Measurements from ENCODE around the gene LMBR1.

The LMBR1 gene

DNA sequence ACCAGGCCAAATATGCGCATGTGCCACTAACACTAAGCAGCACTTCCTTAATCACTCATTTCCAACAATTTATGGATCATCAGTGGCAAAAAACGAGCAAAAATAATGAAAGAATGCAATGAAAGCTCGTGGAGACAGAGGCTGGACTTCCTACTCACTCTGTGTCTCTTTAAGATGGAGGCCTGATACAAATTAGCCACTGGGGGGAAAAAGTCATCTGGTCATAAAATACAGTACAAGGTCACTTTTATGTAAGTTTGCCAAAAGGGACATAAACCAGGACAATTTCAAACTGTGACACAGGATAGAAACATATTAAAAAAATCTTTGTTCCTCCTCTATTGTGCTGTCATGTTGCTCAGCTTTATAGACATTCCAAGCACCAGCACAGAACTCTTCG lies 101.7 kb downstream of the LMBR1 start:
- no peak for DNase-seq

DNA sequence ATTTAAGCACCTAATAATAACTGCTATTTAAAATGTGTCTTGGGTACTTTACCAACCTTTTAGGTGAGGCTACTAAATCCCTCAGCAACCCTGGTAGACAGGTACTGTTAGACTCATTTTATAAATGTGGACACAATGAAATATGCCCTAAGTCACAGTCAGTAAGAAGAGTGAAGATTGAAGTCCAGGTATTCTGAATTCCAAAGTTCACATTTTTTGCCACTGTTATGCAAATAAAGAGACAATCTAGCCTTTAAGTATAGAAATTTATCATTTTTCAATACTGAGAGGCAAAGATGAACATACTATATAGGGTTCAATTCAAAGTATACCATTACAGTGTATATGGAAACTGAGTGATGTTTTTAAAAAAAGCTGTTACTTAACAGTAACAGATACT lies 102.7 kb downstream of the LMBR1 start:
- no peak for DNase-seq

DNA sequence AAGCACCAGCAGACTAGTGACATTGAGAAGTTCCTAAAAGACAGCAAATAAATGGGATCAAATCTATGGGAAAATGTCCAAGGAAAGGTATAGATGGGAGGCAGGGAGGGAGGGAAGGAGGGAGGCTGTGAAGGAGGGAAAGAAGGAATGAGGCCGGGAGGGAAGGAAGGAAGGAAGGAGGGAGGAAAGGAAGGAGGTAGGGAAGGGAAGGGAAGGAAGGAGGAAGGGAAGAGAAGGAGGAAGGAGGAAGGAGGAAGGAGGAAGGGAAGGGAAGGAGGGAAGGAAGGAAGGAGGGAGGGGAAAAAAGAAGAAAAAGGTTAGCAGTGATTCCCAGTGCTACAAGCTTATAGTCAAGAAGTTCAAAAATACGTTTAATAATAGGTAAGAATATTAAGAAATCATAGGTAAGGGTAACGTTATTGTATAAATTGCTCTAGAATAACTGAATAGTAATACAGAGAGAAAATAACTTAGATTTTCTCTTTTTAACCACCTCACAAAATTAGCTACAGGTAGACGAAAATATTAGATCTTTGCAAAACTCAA lies 106.9 kb downstream of the LMBR1 start:
- no peak for DNase-seq

DNA sequence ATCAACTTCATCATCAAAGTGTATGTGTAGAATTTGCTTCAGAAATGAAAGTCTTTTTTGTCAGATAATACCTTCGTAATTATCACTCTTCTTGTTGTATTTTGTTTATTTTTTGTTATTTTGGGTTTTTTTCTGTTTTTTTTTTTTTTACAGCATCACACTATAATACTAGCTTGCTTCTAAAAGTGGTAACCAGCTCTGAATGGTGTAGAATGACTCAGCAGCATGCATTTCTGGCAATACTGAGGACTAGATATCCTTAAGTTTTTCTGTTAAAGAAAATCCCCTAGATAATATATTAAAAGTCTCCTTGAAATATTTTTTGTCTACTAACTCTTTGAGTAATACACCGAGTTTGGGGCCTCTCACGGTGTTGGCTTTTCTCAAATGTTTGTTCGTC lies 109.1 kb downstream of the LMBR1 start:
- no peak for DNase-seq

DNA sequence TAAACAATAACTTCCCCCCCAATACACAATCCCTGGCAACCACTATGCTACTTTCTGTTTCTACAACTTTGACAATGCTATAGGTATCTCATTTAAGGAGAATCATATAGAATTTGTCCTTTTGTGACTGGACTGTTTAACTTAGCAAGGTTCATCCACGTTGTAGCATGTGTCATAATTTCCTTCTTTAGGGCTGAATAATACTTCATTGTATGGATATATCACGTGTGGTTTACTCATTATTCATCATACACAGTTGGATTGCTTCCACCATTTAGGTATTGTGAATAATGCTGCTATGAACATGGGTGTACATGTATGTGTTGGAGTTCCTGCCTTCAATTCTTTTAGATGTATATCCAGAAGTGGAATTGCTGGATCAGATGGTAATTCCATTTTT lies 111.0 kb downstream of the LMBR1 start:
- no peak for DNase-seq

DNA sequence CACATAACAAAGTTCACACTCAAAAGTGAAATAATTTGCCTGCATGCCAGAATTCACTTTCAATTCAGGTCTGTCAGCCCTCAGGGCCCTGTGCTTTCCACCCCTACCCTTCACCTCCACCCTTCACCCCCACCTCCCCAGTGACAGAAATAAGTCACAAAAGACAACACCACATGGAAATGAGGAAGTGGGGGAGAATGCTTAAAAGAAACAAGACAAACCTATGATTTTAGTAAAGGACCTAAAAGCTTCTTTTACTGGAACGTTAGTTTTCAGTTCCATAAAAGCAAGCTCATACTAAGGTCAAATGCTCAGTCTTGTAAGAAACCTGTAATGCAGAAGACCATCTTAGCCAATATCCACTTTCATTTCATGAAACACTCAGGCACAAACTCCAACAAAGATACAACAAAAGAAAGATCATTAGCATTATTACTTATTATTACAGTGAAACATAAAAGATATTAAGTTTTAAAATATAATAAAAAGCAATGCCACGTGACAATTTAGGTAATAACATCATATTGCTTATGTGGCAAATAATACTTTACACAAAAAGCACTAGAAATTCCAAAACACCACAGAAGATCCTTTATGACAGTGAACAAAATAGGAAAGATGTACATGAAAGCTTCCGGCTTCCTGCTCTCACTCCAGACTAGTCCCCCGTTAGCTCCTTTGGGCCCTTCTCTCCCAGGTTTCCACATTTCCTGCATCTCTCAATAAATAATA lies 112.1 kb downstream of the LMBR1 start:
- DNase-seq: peak in 1 of 2 donors; percentile 11

DNA sequence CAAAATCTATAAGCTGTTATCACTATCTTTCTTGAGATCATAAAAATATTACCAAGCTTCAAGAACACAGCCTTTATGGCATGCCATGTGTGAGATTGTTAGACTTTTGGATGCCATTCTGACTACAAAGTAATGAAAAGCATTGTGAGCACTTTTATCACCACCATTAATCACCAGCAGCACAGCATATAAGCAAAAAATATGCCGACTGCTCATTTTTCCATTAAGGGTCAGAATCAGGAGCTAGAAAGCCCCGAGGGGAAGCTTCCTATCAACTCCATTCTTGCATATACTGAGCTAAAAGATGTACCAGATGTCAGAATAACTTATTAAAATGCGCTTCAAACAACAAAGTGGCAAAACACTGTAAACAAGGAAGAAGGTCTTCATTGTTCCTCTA lies 114.3 kb downstream of the LMBR1 start:
- DNase-seq: no peak

DNA sequence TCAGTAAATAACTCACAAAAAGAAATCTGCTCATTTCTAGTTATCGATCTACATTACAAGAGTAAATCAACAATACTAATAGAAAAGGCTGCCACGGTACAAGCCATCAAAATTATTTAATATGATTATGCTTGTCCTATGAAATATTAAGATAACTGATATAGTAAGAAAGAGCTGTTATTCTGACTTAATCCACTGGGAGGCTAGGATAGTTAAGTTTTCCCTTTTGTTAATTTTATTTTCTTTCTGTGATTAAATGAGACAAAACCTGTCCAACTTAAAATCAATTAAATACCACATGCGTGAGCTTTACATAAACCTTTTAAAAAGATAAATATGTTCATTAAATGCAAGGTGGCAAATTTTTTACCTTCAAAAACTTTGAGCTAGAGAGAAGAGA lies 114.8 kb downstream of the LMBR1 start:
- no peak for DNase-seq

DNA sequence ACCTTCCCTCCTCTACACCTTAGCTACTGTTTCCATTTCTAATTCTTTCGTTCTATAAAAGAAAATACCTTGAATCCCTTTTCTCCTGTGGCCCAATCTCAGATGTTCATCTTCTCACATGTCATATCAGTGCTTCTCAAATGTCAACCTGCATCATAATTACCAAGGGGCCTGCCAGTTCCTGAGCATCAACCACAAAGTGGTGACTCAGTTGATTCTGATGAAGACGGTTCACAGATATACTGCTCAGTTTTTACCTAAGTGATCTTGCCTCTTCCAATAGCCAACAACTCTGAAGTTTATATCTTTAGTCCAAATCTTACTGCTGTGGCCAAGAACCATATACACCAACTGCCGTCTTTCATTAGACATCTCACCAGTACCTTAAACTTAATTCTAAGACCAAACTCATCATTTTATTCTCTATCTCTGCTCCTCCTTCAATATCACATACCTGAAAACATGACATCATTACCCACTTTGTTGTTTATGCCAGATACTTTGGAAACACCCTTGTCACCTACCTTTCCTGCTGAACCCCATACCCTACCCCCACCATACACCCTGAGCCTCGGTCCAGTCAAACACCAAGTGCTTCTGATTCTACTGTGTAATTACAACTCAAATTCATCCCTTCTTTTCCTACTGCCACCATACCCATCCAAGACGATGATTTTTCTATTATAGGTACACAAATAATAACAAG lies 115.5 kb downstream of the LMBR1 start:
- no peak for DNase-seq

DNA sequence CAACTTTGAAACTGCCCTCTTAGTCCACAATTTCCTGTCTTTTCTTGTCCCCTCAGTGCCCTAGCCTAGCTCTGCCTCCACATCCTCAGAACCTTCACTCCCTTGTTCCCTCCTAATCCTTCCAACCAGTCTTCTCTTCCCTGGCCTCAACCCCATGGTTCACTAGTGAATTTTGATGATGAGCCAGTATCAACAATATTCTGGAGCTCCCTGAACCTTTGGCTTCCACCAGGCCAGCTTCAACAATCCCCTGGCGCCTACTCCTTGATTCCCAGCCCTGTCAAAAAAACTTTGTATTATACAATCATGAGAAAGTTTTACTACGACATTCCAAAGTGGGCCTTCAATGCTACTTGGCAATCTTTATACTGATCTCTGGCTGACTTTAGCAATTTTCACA lies 116.5 kb downstream of the LMBR1 start:
- DNase-seq: no peak

DNA sequence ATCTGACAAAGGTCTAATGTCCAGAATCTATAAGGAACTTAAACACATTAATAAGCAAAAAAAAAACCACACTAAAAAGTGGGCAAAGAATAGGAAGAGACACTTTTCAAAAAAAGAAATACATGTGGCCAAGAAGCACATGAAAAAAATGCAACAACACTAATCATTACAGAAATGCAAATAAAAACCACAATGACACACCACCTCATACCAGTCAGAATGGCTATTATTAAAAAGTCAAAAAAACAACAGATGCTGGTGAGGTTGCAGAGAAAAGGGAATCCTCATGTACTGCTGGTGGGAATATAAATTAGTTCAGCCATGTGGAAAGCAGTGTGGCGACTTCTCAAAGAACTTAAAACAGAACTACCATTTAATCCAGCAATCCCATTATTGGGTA lies 119.0 kb downstream of the LMBR1 start:
- DNase-seq: no peak

DNA sequence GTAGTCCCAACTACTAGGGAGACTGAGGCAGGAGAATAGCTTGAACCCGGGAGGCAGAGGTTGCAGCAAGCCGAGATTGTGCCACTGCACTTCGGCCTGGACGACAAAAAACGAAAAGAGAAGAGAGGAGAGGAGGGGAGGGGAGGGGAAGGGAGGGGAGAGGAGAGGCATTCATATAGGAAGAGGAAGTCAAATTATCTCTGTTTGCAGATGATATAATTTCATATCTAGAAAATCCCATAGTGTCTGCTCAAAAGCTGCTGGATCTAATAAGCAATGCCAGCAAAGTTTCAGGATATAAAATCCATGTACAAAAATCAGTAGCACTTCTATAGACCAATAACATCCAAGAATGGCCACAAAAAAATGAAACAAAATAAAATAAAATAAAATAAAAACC lies 120.3 kb downstream of the LMBR1 start:
- no peak for DNase-seq

DNA sequence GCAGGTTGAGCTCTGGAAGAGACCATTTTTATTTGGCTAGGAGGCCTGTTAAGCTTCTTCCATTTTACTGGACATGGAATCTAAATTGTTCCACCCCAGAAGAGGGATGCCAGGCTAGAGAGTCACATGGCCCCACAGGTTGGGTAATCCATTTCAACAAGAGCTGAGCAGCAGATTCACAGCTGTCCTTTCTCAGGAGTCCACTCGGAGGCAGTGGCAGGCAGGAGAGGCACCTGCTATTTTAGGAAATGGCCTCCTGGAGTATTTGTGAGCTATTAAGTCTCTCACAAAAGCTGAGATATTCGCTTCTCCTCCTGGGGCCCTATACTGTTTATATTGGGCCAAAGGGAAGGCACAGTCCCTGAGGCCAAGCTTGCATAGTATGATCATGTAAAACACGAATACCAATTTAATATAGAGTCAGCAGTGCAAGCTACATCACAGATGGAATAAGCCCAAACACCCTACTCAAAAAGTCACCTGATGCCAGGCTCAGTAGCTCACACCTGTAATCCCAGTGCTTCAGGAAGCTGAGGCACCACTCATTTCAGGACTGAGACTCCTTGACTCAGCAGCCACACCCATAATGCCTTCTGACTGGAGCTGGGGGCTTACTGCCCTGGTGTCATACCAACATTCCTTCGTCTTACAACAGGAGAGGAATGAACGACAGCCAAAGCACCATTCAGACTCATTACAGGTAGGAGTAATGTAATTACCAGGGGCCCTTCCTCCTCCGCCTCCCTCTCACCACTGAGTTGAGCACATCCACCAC lies 124.1 kb downstream of the LMBR1 start:
- no peak for DNase-seq

DNA sequence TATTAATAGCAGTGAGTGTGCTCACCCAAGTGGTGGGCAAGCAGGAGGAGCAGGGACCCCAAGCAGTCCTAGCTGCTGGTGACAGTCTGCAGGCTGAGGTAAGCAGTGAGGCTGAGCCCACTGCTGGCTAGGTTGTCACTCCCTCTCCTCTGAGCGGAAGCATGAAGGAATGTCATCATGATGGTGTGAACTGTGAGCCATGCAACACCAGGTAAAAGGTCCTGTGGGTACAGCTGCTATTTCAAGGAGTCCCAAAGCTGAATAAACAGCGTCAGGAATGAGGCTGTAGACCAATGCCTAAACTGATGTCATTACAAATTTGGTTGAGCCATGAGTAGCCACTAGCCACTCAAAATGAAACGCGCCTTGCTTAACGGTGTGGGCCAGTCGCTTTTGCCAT lies 126.3 kb downstream of the LMBR1 start:
- DNase-seq: no peak

DNA sequence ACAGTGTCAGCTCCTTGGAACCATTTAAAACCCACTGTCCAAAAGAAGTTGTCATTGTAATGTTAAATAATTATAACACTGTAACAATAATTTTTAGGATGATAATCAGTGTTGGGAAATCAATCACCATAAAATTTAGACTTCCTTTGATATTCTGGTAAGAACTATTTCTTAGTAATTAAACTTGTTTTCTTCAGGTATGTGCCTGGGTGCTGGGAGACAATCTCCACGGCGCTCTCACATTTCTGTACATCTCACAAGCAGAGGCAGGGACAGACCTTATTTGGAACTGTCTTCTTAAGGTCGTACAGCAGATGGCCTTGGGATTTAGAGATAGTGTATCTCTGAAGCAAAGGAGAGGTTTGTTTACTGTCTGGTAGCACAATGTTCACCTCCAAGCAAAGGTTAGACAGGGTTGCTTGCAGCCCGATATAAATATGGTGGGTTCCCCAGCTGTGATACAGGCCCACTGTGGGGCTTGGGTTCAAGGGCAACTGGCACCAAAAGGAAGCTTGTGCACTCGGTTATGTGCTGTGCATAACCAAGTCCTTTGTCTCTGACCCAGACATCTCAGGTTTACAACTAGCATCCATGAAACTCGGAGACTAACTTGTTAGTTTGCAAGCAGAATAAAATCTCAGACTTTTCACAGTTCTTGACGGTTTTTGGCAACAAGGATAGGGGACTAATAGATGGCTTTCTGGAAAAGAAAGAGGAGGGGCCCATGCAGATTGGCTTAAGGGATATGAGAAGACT lies 126.9 kb downstream of the LMBR1 start:
- no peak for DNase-seq

DNA sequence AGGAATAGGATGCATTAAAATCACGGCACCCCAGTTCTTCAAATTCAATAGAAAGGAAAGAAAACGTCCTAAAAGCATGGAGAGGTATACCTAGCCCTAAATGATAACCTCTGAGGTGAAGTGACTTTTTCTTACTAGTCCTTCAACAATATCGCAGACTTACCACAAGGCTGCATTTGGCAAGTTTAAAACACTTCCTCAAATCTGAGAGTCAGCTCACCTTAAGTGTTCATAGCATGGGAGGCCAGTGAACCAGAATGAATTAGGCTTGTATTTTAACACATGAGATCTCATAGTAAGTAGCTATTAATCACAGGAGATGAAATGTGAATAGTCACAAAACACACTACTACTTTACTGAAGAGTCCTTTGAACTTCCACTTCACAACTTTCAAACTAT lies 128.2 kb downstream of the LMBR1 start:
- DNase-seq: no peak

DNA sequence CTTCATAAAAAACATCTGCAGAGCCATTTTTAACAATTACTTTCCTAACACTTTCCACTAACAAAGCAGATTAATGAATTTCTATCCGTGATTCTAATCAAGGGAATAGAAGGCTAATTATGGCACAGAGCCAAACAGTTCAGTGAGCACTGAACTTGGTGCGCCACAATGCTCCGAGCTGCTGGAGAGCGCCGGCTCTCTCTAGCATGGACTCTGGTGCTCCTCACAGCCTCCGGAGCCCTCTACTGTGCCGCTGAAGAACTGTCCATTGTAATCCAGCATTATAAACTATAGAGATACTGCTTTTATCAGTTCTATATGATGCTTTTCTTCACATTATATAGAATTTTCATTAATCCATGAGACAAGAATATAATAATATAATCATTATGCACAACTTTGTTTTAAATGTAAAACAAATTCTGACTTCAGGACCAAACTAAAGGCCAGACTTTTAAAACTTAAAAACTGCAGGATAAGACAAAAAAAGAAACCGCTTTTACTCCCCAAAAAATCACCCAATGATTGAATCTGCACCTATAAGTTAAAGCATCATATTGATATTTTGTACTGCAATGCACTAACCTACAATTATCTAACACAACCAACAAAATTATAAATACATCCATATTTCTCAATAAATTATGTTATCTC lies 128.8 kb downstream of the LMBR1 start:
- no peak for DNase-seq

DNA sequence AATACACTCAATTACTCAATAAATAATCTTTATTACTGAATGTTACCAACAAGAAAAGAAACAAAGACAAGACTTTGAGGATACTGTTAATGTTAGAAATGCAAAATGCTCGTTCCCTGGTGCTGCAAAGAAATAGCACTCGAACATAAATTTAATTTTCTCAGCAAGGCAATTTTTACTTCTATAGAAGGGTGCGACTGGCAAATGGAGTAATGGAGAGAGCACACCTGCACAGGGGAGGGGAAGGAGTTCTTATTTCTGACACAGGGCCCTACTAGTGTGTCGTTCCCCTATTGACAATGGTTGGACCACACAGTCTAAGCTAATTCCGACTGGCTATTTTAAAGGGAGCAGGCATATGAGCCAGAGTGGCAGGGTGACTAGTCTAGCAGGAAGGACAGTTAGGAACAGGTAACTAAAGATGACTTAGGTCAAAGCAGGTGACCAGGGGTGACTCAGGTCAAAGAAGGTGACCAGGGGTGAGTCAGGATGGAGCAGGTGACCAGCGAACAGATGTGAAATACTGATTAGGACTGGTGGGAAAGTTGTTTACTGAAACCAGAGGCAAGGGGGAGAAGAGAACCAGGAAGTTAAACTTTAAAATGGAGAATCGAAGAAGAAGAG lies 133.3 kb downstream of the LMBR1 start:
- no peak for DNase-seq

DNA sequence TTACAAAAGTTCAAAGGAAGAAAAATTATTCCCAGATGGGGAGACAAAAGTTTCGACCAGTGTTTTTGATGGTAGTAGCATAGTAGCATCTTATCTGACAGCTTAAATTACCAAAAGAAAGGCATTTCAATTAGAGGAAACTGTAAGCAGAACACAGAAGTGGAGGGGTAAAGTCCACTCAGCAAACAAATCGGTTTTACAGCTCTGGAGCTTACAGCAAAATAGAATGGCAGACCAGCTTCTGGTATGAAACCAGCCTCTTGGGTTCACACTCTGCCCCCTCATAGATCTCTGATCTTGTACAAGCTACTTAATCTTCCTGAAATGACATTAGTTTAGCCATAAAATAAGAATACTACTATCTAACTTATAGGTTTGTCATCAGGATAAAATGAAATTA lies 133.8 kb downstream of the LMBR1 start:
- DNase-seq: no peak

DNA sequence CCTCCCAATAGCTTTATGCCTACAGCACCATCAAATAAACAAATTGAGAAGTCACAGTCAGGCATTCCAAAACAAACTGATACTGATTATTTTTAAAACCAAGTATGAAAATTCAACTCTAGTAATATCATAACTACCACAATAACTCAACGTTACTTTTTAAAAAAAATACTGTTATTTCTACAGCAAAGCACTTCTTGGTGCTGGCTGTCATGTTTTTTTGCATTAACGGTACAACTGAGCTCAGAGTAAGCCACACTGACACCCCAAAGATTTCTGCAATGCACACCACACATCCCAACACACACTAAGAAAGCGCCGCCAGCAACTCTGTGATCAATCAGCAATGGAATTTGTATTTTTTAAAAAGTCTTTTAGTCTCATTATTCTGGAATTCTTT lies 138.8 kb downstream of the LMBR1 start:
- DNase-seq: no peak

DNA sequence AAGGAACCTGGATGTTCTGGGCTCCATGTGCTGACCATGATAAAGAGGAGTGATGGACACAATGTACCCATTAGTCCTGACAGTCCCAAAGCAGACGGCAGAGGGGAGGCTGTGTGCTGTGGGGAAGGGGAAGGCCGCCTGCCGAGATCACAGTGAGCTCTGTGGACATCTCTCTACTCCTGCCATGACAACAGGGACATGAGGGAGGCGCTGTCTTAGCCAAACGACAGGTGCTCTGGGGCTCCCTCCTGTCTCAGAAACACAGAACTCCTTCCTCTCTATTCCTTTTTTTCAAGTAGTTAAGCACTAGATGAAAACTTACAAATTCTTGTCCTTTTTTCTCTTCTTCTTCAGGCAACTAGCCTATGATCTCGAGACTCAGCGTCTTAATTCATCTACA lies 139.4 kb downstream of the LMBR1 start:
- no peak for DNase-seq

DNA sequence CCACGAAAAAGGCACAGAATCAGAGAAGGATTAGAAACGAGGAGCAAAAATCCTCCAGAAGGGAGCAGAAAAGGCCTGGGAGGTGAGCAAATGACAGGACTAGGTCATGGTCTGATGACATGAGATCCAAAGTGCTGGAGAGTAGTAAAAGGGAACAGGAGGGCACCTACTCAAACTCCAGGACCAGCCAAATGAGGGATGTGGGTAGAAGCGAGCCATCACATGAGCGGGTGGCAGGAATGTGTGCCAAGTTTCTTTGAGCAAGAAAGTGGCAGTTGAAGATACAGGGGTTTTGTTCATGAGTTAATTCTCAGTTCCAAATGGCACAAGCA lies 139.8 kb downstream of the LMBR1 start:
- DNase-seq: no peak

Measured in CD4-positive, alpha-beta T cell treated with Interleukin-1 beta for 1 hour (primary cell).